ENCODE data around the gene PDE2A. TPM values are rescaled to one million over a fixed set of nuclear protein-coding genes. Genes with fewer than 3 reads are reported as not detected.

Gene PDE2A
- total and polyA plus RNA-seq, 10 of the 15 experiments (the other 5 are each of a cell fraction or from before 2014, with no cell fraction given): 0.06 to 0.15 (median 0.11) TPM; not detected in 6

- ATAC-seq (no peak), FAIRE-seq (no peak), DNase-seq (ENCODE audit: low read depth, low spot score) (no peak)
- BruUV-seq (replicated peaks): no TSS peak
- H2AFZ ChIP-seq (ENCODE audit: control insufficient read depth, low read depth, low read length): no peak overlapping the region
- intact Hi-C loops (cut with micrococcal nuclease; ENCODE audit: unreplicated experiment): loop anchor here (10.0 kb wide), 1 partner anchor 231 kb away; the partner anchor contains the start of gene ATG16L2
- 85% methylated on average over 18 of the region's 22 CpGs for WGBS (ENCODE audit: insufficient coverage, insufficient replicate concordance, low lambda C conversion rate, missing lambda C conversion rate)
- no peaks in the 10 kb centered on the region for H3K79me2 ChIP-seq (ENCODE audit: control insufficient read depth, insufficient read depth, low read length)
- ChIA-PET CTCF (no interaction called here), SMC1A (ENCODE audit: uncharacterized antibody, unreplicated experiment) (interaction anchor here (2.4 kb wide), 1 partner anchor 100 kb away, joined by 5 read pairs; no protein-coding TSS in a partner anchor), POLR2A (no interaction called here), RAD21 (ENCODE audit: unreplicated experiment) (interaction anchor here (4.7 kb wide), 1 partner anchor 100 kb away, joined by 32 read pairs; no protein-coding TSS in a partner anchor)
- no peak overlapping the region for H3K4me3 ChIP-seq
- H3K27ac ChIP-seq (ENCODE audit: control insufficient read depth, insufficient read depth): no peak overlapping the region
- no peaks in the 10 kb centered on the region for H3K36me3 ChIP-seq (ENCODE audit: control insufficient read depth in 2 of 2, insufficient read depth in 2 of 2, low read length in 1 of 2)
- H3K9me3 ChIP-seq (replicated peaks; ENCODE audit: control insufficient read depth, insufficient read depth, low read length): no peaks in the 10 kb centered on the region
- no peak for TF ChIP-seq BHLHE40 (IDR thresholded peaks at IDR 0.05; ENCODE audit: borderline replicate concordance in 1 of 2, low read depth in 2 of 2, low read length in 1 of 2)
- no peak for TF ChIP-seq TAF1 (IDR thresholded peaks at IDR 0.05; ENCODE audit: borderline replicate concordance, low read depth, low read length)
- TF ChIP-seq E4F1 (IDR thresholded peaks at IDR 0.05; ENCODE audit: borderline replicate concordance, partially characterized antibody): no peak
- TF ChIP-seq PKNOX1 (IDR thresholded peaks at IDR 0.05): no peak
- TF ChIP-seq MLLT1 (IDR thresholded peaks at IDR 0.05): no peak
- no peak for TF ChIP-seq ZNF207 (IDR thresholded peaks at IDR 0.05; ENCODE audit: borderline replicate concordance)
- no peak for TF ChIP-seq KLF5 (IDR thresholded peaks at IDR 0.05; ENCODE audit: partially characterized antibody)
- in situ Hi-C loops (cut with MboI): loop anchor here (5.0 kb wide), 1 partner anchor 64 kb away; no protein-coding TSS in a partner anchor
- peaks cover 2 to 6% of the 10 kb centered on the region in 2 experiments; a peak in 3 of 4 replicates for H3K27me3 ChIP-seq (replicated peaks in 1 of 2; ENCODE audit: control insufficient read depth in 2 of 2, insufficient read depth in 2 of 2, low read length in 1 of 2)
- H3K9ac ChIP-seq (ENCODE audit: control insufficient read depth, insufficient read depth, low read length): no peak overlapping the region
- no peak overlapping the region for H3K4me2 ChIP-seq (ENCODE audit: control insufficient read depth, insufficient read depth)
- no peaks in the 10 kb centered on the region for H3K4me1 ChIP-seq (ENCODE audit: control insufficient read depth, insufficient read depth, low read length)
- H4K20me1 ChIP-seq (ENCODE audit: control insufficient read depth, insufficient read depth): peaks cover 6% of the 10 kb centered on the region; the same call in 1 of the 2 replicates
These were observed 90.5 kb downstream of the PDE2A start for GRCh38 chr11:72583616-72584292.
